ENCODE results near the gene ZNF827.
"Not testable (repeated sequence)": the region's sequence is repeated elsewhere in the genome, so short reads cannot be mapped to it uniquely, and the experiment has no call there.

The ZNF827 gene

GRCh38 chr4:145843639-145844038 lies 95.0 kb downstream of the ZNF827 start:
- peak; percentile 40 for DNase-seq

GRCh38 chr4:145843148-145843547 lies 95.5 kb downstream of the ZNF827 start:
- in situ Hi-C loops (cut with MboI; ENCODE audit: low pct_unique_long_range_greater_than_20kb, low sequenced_read_pairs): no loop called here
- no peak for DNase-seq

More at GRCh38 chr4:145843639-145844038, 95.0 kb downstream of the ZNF827 start:
- in situ Hi-C loops (cut with MboI; ENCODE audit: low pct_unique_long_range_greater_than_20kb, low sequenced_read_pairs): no loop called here

- DNase-seq: no peak
- in situ Hi-C loops (cut with MboI; ENCODE audit: low pct_unique_long_range_greater_than_20kb, low sequenced_read_pairs): no loop called here
Observed at GRCh38 chr4:145842224-145842887, 96.3 kb downstream of the ZNF827 start.

- DNase-seq: no peak
- in situ Hi-C loops (cut with MboI; ENCODE audit: low pct_unique_long_range_greater_than_20kb, low sequenced_read_pairs): no loop called here
Observed at GRCh38 chr4:145840801-145841200, 97.8 kb downstream of the ZNF827 start.

GRCh38 chr4:145840162-145840768 lies 98.4 kb downstream of the ZNF827 start:
- in situ Hi-C loops (cut with MboI; ENCODE audit: low pct_unique_long_range_greater_than_20kb, low sequenced_read_pairs): no loop called here
- peak; percentile 69 for DNase-seq

GRCh38 chr4:145839151-145839550 lies 99.5 kb downstream of the ZNF827 start:
- DNase-seq: no peak
- in situ Hi-C loops (cut with MboI; ENCODE audit: low pct_unique_long_range_greater_than_20kb, low sequenced_read_pairs): no loop called here

- in situ Hi-C loops (cut with MboI; ENCODE audit: low pct_unique_long_range_greater_than_20kb, low sequenced_read_pairs); DNase-seq: not testable (repeated sequence)
Observed at GRCh38 chr4:145832384-145832783, 106.2 kb downstream of the ZNF827 start.

- DNase-seq: peak; percentile 70
- in situ Hi-C loops (cut with MboI; ENCODE audit: low pct_unique_long_range_greater_than_20kb, low sequenced_read_pairs): no loop called here
Observed at GRCh38 chr4:145830699-145831098, 107.9 kb downstream of the ZNF827 start.

- no peak for DNase-seq
- in situ Hi-C loops (cut with MboI; ENCODE audit: low pct_unique_long_range_greater_than_20kb, low sequenced_read_pairs): no loop called here
Observed at GRCh38 chr4:145829629-145830395, 108.8 kb downstream of the ZNF827 start.

GRCh38 chr4:145828802-145829485 lies 109.7 kb downstream of the ZNF827 start:
- DNase-seq: no peak
- in situ Hi-C loops (cut with MboI; ENCODE audit: low pct_unique_long_range_greater_than_20kb, low sequenced_read_pairs): no loop called here

- DNase-seq: no peak
- in situ Hi-C loops (cut with MboI; ENCODE audit: low pct_unique_long_range_greater_than_20kb, low sequenced_read_pairs): no loop called here
Observed at GRCh38 chr4:145827885-145828284, 110.7 kb downstream of the ZNF827 start.

- no peak for DNase-seq
- in situ Hi-C loops (cut with MboI; ENCODE audit: low pct_unique_long_range_greater_than_20kb, low sequenced_read_pairs): no loop called here
Observed at GRCh38 chr4:145825255-145825654, 113.4 kb downstream of the ZNF827 start.

GRCh38 chr4:145824463-145824862 lies 114.2 kb downstream of the ZNF827 start:
- DNase-seq: no peak
- in situ Hi-C loops (cut with MboI; ENCODE audit: low pct_unique_long_range_greater_than_20kb, low sequenced_read_pairs): no loop called here

- DNase-seq: no peak
- in situ Hi-C loops (cut with MboI; ENCODE audit: low pct_unique_long_range_greater_than_20kb, low sequenced_read_pairs): no loop called here
Observed at GRCh38 chr4:145823743-145824142, 114.9 kb downstream of the ZNF827 start.

GRCh38 chr4:145822581-145822980 lies 116.0 kb downstream of the ZNF827 start:
- in situ Hi-C loops (cut with MboI; ENCODE audit: low pct_unique_long_range_greater_than_20kb, low sequenced_read_pairs): no loop called here
- no peak for DNase-seq

GRCh38 chr4:145822181-145822580 lies 116.4 kb downstream of the ZNF827 start:
- in situ Hi-C loops (cut with MboI; ENCODE audit: low pct_unique_long_range_greater_than_20kb, low sequenced_read_pairs): no loop called here
- DNase-seq: no peak

GRCh38 chr4:145821766-145822165 lies 116.9 kb downstream of the ZNF827 start:
- DNase-seq: no peak
- in situ Hi-C loops (cut with MboI; ENCODE audit: low pct_unique_long_range_greater_than_20kb, low sequenced_read_pairs): no loop called here

- in situ Hi-C loops (cut with MboI; ENCODE audit: low pct_unique_long_range_greater_than_20kb, low sequenced_read_pairs): no loop called here
- no peak for DNase-seq
Observed at GRCh38 chr4:145820407-145820806, 118.2 kb downstream of the ZNF827 start.

- in situ Hi-C loops (cut with MboI; ENCODE audit: low pct_unique_long_range_greater_than_20kb, low sequenced_read_pairs): no loop called here
- no peak for DNase-seq
Observed at GRCh38 chr4:145819853-145820181, 118.8 kb downstream of the ZNF827 start.

Measured in KBM-7 (cell line).